GM13976 (cell line): ENCODE measurements around the gene XRCC4.

Experiments used
- DNase-seq: peaks from one replicate; pipeline ENCODE4 v3.0.0; 2012; ENCODE audit warnings: low spot score
- in situ Hi-C: fragments of 300-500 bp; cut with MboI; formaldehyde crosslinking; loops from one replicate; pipeline ENCODE4 v1.12.0; 2022; ENCODE audit warnings: low sequenced_read_pairs, mixed read lengths, inconsistent platforms; ENCODE audit not compliant: unreplicated experiment
- TF ChIP-seq, protein P1 (sequence below): IDR thresholded peaks from 2 replicates; pipeline ENCODE4 v1.5.1; 2012; ENCODE audit warnings: borderline replicate concordance, mild to moderate bottlenecking; ENCODE audit not compliant: insufficient read depth; ENCODE audit errors: extremely low read depth, missing control alignments, control extremely low read depth

Gene XRCC4

DNA sequence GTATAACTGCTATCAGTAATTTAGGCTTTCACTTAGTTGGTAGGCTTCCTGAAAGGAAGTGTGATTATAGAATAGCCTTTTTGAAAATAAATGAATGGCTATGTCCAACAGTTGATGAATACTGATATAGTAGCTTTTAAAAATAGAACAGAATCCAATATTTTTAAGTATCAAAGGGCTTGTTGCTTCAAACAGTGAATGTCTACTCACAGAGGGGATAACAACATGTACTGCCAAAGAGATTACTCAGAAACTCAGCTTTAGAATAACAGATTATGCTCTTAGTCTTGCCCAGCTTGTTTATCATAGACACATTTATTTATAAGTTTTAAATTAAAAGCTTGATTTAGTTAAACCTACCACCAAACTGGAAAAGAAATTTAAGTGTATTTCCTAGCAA is 132.6 kb downstream of the XRCC4 start:
- no peak for DNase-seq
- TF ChIP-seq, protein P1, sequence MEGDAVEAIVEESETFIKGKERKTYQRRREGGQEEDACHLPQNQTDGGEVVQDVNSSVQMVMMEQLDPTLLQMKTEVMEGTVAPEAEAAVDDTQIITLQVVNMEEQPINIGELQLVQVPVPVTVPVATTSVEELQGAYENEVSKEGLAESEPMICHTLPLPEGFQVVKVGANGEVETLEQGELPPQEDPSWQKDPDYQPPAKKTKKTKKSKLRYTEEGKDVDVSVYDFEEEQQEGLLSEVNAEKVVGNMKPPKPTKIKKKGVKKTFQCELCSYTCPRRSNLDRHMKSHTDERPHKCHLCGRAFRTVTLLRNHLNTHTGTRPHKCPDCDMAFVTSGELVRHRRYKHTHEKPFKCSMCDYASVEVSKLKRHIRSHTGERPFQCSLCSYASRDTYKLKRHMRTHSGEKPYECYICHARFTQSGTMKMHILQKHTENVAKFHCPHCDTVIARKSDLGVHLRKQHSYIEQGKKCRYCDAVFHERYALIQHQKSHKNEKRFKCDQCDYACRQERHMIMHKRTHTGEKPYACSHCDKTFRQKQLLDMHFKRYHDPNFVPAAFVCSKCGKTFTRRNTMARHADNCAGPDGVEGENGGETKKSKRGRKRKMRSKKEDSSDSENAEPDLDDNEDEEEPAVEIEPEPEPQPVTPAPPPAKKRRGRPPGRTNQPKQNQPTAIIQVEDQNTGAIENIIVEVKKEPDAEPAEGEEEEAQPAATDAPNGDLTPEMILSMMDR, result no peak
- in situ Hi-C loops, result no loop called here

DNA sequence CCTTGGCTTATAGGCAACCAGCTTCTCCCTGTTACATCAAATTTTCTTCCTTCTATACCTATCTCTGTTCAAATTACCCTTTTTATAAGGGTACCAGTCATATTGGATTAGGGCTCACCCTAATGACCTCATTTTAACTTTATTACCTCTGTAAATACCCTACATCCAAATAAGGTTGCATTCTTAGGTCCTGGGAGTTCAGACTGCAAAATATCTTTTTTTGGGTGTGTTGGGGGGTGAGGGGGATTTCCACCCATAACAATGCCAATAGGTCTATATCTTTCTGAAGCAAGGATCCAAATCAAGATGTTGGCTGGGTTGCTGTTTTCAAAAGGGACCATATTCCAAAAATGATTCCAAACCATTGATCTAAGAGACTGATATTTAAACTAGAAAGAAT is 141.7 kb downstream of the XRCC4 start:
- DNase-seq, result no peak
- TF ChIP-seq, protein P1, result no peak
- in situ Hi-C loops, result no loop called here

DNA sequence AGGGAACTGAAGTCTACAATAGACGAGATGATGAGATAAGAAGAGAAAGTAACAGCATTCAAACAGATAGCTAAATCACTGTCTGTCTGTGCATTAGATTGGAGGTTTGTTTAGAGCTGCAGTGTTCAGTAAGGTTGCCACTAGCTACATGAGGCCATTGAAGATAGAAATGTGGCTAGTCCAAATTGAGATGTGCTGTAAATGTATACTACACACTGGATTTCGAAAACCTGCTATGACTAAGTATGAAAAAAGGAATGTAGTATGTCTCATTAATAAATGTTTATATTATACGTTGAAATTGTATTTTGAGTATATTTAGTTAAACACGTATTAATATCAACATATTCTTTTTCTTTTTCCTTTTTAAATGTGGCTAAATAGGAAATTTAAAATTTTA is 142.1 kb downstream of the XRCC4 start:
- in situ Hi-C loops, result no loop called here
- no peak for DNase-seq
- TF ChIP-seq, protein P1, result no peak

DNA sequence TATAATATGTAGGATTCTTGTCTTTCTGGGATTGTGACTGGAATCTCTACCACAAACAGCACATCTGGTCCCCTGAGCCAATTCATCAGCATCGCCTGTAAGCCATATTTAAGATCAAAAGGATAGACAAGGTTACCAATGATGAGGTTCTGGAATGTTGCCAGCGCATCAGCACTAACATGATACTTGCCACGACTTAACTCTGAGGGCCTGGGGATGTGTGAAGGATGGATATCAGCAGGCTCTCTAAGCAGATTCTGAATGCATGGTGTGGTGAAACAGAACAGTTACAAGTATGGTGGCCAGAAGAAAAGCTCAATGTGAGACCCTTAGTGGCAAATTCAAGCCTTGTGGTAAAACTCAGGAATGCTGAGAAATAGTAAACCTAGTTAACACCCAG is 143.0 kb downstream of the XRCC4 start:
- in situ Hi-C loops, result no loop called here
- no peak for DNase-seq
- TF ChIP-seq, protein P1, result no peak

DNA sequence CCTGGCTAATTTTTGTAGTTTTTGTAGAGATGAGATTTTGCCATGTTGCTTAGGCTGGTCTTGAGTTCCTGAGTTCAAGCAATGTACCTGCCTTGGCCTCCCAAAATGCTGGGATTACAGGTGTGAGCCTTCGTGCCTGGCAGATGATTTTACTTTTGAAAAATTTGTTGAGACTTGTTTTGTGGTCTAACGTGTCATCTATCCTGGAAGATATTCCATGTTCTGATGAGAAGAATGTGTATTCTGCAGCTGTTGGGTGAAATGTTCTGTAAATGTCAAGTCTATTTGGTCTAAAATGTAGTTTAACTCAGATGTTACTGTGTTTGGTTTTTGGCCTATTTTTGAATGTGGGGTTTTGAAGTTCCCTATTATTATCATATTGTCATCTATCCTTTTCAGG is 145.6 kb downstream of the XRCC4 start:
- no peak for DNase-seq
- TF ChIP-seq, protein P1, result no peak
- in situ Hi-C loops, result no loop called here

DNA sequence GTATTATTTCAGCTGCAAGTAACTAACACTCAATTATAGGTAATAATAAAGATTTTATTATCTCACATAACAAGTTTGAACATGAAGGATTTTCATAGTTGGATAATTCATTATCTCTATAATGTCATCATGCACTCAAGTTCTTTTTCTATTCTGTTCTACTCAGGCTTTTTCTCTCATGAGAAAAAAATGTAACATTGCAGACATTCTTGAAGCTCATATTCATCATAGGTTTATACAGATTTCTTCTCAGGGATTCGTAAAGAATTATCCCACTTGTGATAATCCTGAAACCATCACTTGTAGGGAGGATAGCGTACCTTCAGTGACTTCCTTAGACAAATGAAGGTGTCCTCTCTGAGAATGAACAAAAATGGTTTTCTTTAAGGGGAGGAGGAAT is 150.3 kb downstream of the XRCC4 start:
- DNase-seq, result no peak
- TF ChIP-seq, protein P1, result no peak
- in situ Hi-C loops, result no loop called here

DNA sequence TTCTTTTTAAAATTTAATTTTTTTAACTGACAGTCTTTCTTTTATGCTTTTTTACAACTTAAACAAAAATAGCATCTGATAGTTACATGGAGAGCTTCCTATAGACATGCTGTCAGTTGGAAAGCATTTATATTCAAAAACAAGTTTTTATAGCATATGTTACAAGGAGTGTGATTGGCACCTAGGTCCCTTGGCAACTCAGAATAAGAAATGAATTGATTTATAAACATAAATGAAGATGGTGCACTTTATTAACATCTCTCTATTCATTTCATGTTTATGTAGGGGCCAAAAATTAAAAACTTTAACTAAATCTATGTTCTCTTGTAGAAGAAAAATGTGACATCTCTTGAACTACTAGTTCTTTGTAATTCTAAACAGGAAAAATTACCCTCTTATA is 153.2 kb downstream of the XRCC4 start:
- in situ Hi-C loops, result no loop called here
- DNase-seq, result no peak
- TF ChIP-seq, protein P1, result no peak
